GM12875 (cell line): ENCODE data around the gene KCNMA1.

ENCODE experiments used
- H3K4me3 ChIP-seq: one replicate; pipeline ENCODE4 v1.5.1; 2011; ENCODE audit warnings: low read depth, low read length, control low read depth
- CTCF ChIP-seq: IDR thresholded peaks from 2 replicates; pipeline ENCODE4 v1.5.1; 2011; ENCODE audit warnings: low read depth, mild to moderate bottlenecking, control low read depth, inconsistent platforms, low read length, moderate library complexity, borderline replicate concordance; ENCODE audit not compliant: insufficient read depth

The KCNMA1 gene

GRCh38 chr10:77355844-77356243 lies 281.8 kb downstream of the KCNMA1 start:
- TF ChIP-seq CTCF, result no peak
- H3K4me3 ChIP-seq, result no peak overlapping the region

- H3K4me3 ChIP-seq, result no peak overlapping the region
- no peak for TF ChIP-seq CTCF
Measured at GRCh38 chr10:77351386-77351785, 286.2 kb downstream of the KCNMA1 start.

GRCh38 chr10:77350711-77351119 lies 286.9 kb downstream of the KCNMA1 start:
- TF ChIP-seq CTCF, result no peak
- no peak overlapping the region for H3K4me3 ChIP-seq

- no peak overlapping the region for H3K4me3 ChIP-seq
- no peak for TF ChIP-seq CTCF
Measured at GRCh38 chr10:77350134-77350533, 287.5 kb downstream of the KCNMA1 start.

- no peak overlapping the region for H3K4me3 ChIP-seq
- no peak for TF ChIP-seq CTCF
Measured at GRCh38 chr10:77349226-77349625, 288.4 kb downstream of the KCNMA1 start.

GRCh38 chr10:77348751-77349150 lies 288.9 kb downstream of the KCNMA1 start:
- no peak overlapping the region for H3K4me3 ChIP-seq
- TF ChIP-seq CTCF, result no peak

GRCh38 chr10:77348082-77348481 lies 289.5 kb downstream of the KCNMA1 start:
- H3K4me3 ChIP-seq, result no peak overlapping the region
- no peak for TF ChIP-seq CTCF
